ENCODE measurements around the gene LSP1. TPM values are rescaled to one million over a fixed set of nuclear protein-coding genes. Genes with fewer than 3 reads are reported as not detected.

The LSP1 gene
- total and polyA plus RNA-seq, 2 of the 13 experiments (the other 11 are each of a cell fraction or from before 2014, with no cell fraction given): 0.59 to 1.00 TPM

GRCh38 chr11:1921574-1922141, 68.8 kb downstream of the LSP1 start (continued):
- TF ChIP-seq ZBTB14 (CRISPR knock-in tag; IDR thresholded peaks at IDR 0.05): no peak
- TF ChIP-seq ZNF780A (CRISPR knock-in tag; IDR thresholded peaks at IDR 0.05): no peak
- TF ChIP-seq MTA3 (CRISPR knock-in tag; IDR thresholded peaks at IDR 0.05): no peak
- no peak for TF ChIP-seq ZNF772 (CRISPR knock-in tag; IDR thresholded peaks at IDR 0.05)
- no peak for TF ChIP-seq ZNF160 (CRISPR knock-in tag; IDR thresholded peaks at IDR 0.05)

- no peaks in the 10 kb centered on the region for H4K20me1 ChIP-seq (ENCODE audit: insufficient read depth, low read length)
- 30% methylated on average over 8 of the region's 14 CpGs for WGBS (ENCODE audit: low lambda C conversion rate)
- ChIA-PET CTCF (ENCODE audit: low intra/inter-chr PET ratio, low total read pairs) (no interaction called here), POLR2A (interaction anchor here (0.6 kb wide), 1 partner anchor 236 kb away, joined by 3 read pairs; no protein-coding TSS in a partner anchor)
- no peaks in the 10 kb centered on the region for H3K9me3 ChIP-seq (ENCODE audit: low read length)
- H3K36me3 ChIP-seq (replicated peaks in 1 of 2; ENCODE audit: control insufficient read depth in 1 of 2, insufficient read depth in 2 of 2, low read length in 2 of 2): no peaks in the 10 kb centered on the region
- BruUV-seq (replicated peaks): no TSS peak
- ATAC-seq (no peak), FAIRE-seq (no peak), DNase-seq (ENCODE audit: low spot score) (no peak)
- in situ Hi-C loops (cut with HindIII; ENCODE audit: extremely low pct_ligation_motif_present, low pct_unique_long_range_greater_than_20kb): no loop called here
- no peak overlapping the region for H2AFZ ChIP-seq (ENCODE audit: low read length)
- H3K27me3 ChIP-seq (ENCODE audit: control insufficient read depth in 1 of 2, insufficient read depth in 2 of 2, low read length in 2 of 2): peaks cover 31 to 85% of the 10 kb centered on the region in 2 experiments
- H3K4me2 ChIP-seq (ENCODE audit: low read depth, low read length): no peak overlapping the region
- no peaks in the 10 kb centered on the region for H3K4me1 ChIP-seq (ENCODE audit: insufficient read depth, low read length)
- intact Hi-C loops (cut with micrococcal nuclease; ENCODE audit: unreplicated experiment): no loop called here
- no peak overlapping the region for H3K9ac ChIP-seq (ENCODE audit: insufficient read depth, low read depth, low read length)
- no peaks in the 10 kb centered on the region for H3K79me2 ChIP-seq (ENCODE audit: insufficient read depth, low read length)
- no peak overlapping the region for H3K4me3 ChIP-seq (replicated peaks in 1 of 3; ENCODE audit: insufficient read depth in 1 of 3, low read depth in 2 of 3, low read length in 3 of 3)
- no peak overlapping the region for H3K27ac ChIP-seq (ENCODE audit: extremely low read length, insufficient read depth, low read length)
- no peak for TF ChIP-seq ZSCAN25 (CRISPR knock-in tag; IDR thresholded peaks at IDR 0.05)
- TF ChIP-seq ZBTB3 (CRISPR knock-in tag; IDR thresholded peaks at IDR 0.05; ENCODE audit: borderline replicate concordance, low read depth): no peak
- no peak for TF ChIP-seq ZNF775 (CRISPR knock-in tag; IDR thresholded peaks at IDR 0.05; ENCODE audit: borderline replicate concordance)
- no peak for TF ChIP-seq ZKSCAN1 (IDR thresholded peaks at IDR 0.05; ENCODE audit: low read length)
- TF ChIP-seq ZBTB14 (CRISPR knock-in tag; IDR thresholded peaks at IDR 0.05): no peak
- TF ChIP-seq POLR2G (IDR thresholded peaks at IDR 0.05; ENCODE audit: low read depth, low read length): no peak
- TF ChIP-seq ZNF280D (CRISPR knock-in tag; IDR thresholded peaks at IDR 0.05): no peak
- no peak for TF ChIP-seq HNRNPL (IDR thresholded peaks at IDR 0.05; ENCODE audit: low read depth, low read length)
- TF ChIP-seq DNMT1 (CRISPR knock-in tag; IDR thresholded peaks at IDR 0.05): no peak
- no peak for TF ChIP-seq YY1 (IDR thresholded peaks at IDR 0.05; ENCODE audit: insufficient read depth, insufficient replicate concordance, low read depth, low read length)
- TF ChIP-seq ATAD3A (CRISPR knock-in tag; IDR thresholded peaks at IDR 0.05): no peak
- TF ChIP-seq ZNF33B (CRISPR knock-in tag; IDR thresholded peaks at IDR 0.05): no peak
- no peak for TF ChIP-seq RBM22 (optimal IDR thresholded peaks at IDR 0.05; ENCODE audit: low read length)
- no peak for TF ChIP-seq HDAC2 (CRISPR knock-in tag; IDR thresholded peaks at IDR 0.05)
- no peak for TF ChIP-seq ATM (IDR thresholded peaks at IDR 0.05; ENCODE audit: borderline replicate concordance)
Observed at GRCh38 chr11:1922481-1923081, 69.7 kb downstream of the LSP1 start.

Measured in HepG2 (cell line).